Endothelial cell of umbilical vein (primary cell): ENCODE results near the gene CMIP. TPM values are rescaled to one million over a fixed set of nuclear protein-coding genes. Genes with fewer than 3 reads are reported as not detected.

Source experiments
- BruUV-seq: library from RNA; stranded (reverse); fragments of 400-500 nt; replicated peaks from 2 replicates; lab custom pipeline; 2021; lab: Mats Ljungman, UMichigan
- CTCF ChIA-PET: fragments of 300-600, 350-600 bp; sonication (Branson Sonifier 250); formaldehyde crosslinking; loops from one replicate; lab custom pipeline; 2021; ENCODE audit warnings: antibody characterized with exemption, inconsistent platforms; lab: Charles Lee
- POLR2A ChIA-PET: fragments of 300-600, 350-600 bp; sonication (Branson Sonifier 250); formaldehyde crosslinking; loops from one replicate; lab custom pipeline; 2021; ENCODE audit warnings: antibody characterized with exemption, inconsistent platforms; lab: Charles Lee
- DNase-seq: peaks from one replicate; pipeline ENCODE4 v3.0.0-alpha.2; 2011; ENCODE audit warnings: low read depth, low spot score
- FAIRE-seq: peaks from 2 replicates; lab custom pipeline; 2011; peaks lifted over from hg19 to GRCh38; lab: Jason Lieb, UNC
- H2AFZ ChIP-seq: 2 replicates; pipeline ENCODE4 v1.6.0; 2012; ENCODE audit warnings: low read depth, low read length, control low read depth, inconsistent platforms
- H3K27ac ChIP-seq: 2 replicates; pipeline ENCODE4 v1.5.1; 2011; ENCODE audit warnings: low read depth, mild to moderate bottlenecking, control low read depth, low read length, moderate library complexity; ENCODE audit not compliant: insufficient read depth
- H3K27me3 ChIP-seq, 2 experiments: 2 replicates each; pipeline versions ENCODE4 v1.6.0 to v1.6.1; 2011; ENCODE audit warnings: low read length in 2 of 2, mixed read lengths in 1 of 2; ENCODE audit not compliant: control insufficient read depth in 2 of 2, insufficient read depth in 2 of 2
- H3K36me3 ChIP-seq, 2 experiments: 2 replicates in 1 of 2; 3 replicates in 1 of 2; pipeline ENCODE4 v1.5.1; 2011; ENCODE audit warnings: low read length in 2 of 2, mild to moderate bottlenecking in 1 of 2, moderate library complexity in 1 of 2; ENCODE audit not compliant: control insufficient read depth in 2 of 2, insufficient read depth in 2 of 2; ENCODE audit errors: extremely low read depth in 1 of 2
- H3K4me1 ChIP-seq: 3 replicates; pipeline ENCODE4 v1.5.1; 2011; ENCODE audit warnings: mild to moderate bottlenecking, low read length; ENCODE audit not compliant: control insufficient read depth, insufficient read depth; ENCODE audit errors: extremely low read depth
- H3K4me2 ChIP-seq: 2 replicates; pipeline ENCODE4 v1.6.1; 2011; ENCODE audit warnings: low read length, control low read depth, mixed read lengths; ENCODE audit not compliant: insufficient read depth
- H3K4me3 ChIP-seq, 3 experiments: fragments of 200-600 bp in 1 of 3; sonication (generic), shearing (Covaris generic) in 1 of 3; replicated peaks in 1 of 3; 2 replicates each; pipeline ENCODE4 v1.5.1; 2011 to 2016; ENCODE audit warnings: control low read depth in 3 of 3, low read length in 3 of 3, mild to moderate bottlenecking in 2 of 3, inconsistent platforms in 1 of 3, low read depth in 1 of 3, moderate library complexity in 1 of 3; ENCODE audit not compliant: insufficient read depth in 1 of 3
- H3K79me2 ChIP-seq: 2 replicates; pipeline ENCODE4 v1.6.0; 2012; ENCODE audit warnings: low read length, inconsistent platforms; ENCODE audit not compliant: control insufficient read depth, insufficient read depth
- H3K9ac ChIP-seq: replicated peaks from 2 replicates; pipeline ENCODE3; 2011; ENCODE audit warnings: low read length, control low read depth; ENCODE audit not compliant: insufficient read depth; ENCODE audit errors: extremely low read depth
- H3K9me1 ChIP-seq: replicated peaks from 3 replicates; pipeline ENCODE4 v1.6.0; 2011; ENCODE audit warnings: mild to moderate bottlenecking, low read length; ENCODE audit not compliant: control insufficient read depth, insufficient read depth; ENCODE audit errors: extremely low read depth
- H3K9me3 ChIP-seq: replicated peaks from 2 replicates; pipeline ENCODE4 v1.5.1; 2012; ENCODE audit warnings: low read length, inconsistent platforms; ENCODE audit not compliant: control insufficient read depth, insufficient read depth
- H4K20me1 ChIP-seq: replicated peaks from 2 replicates; pipeline ENCODE3; 2011; ENCODE audit warnings: mild to moderate bottlenecking, low read length; ENCODE audit not compliant: control insufficient read depth, insufficient read depth; ENCODE audit errors: extremely low read depth
- EZH2 ChIP-seq: IDR thresholded peaks from 2 replicates; pipeline ENCODE4 v1.6.1; 2012; ENCODE audit warnings: borderline replicate concordance, low read depth, mild to moderate bottlenecking, moderate library complexity, low read length, inconsistent platforms; ENCODE audit not compliant: severe bottlenecking
- FOS ChIP-seq: IDR thresholded peaks from 2 replicates; pipeline ENCODE4 v1.6.1; 2011; ENCODE audit warnings: mild to moderate bottlenecking, low read length, moderate library complexity, borderline replicate concordance; ENCODE audit not compliant: insufficient read depth
- GATA2 ChIP-seq: IDR thresholded peaks from 2 replicates; pipeline ENCODE4 v1.7.0; 2011; ENCODE audit warnings: low read depth, mild to moderate bottlenecking, moderate library complexity, mixed read lengths, low read length; ENCODE audit not compliant: insufficient read length, insufficient read depth
- JUN ChIP-seq: IDR thresholded peaks from 2 replicates; pipeline ENCODE4 v1.6.1; 2011; ENCODE audit warnings: borderline replicate concordance, low read depth; ENCODE audit not compliant: insufficient read length, insufficient read depth
- MYC ChIP-seq: IDR thresholded peaks from one replicate; pipeline ENCODE4 v1.6.1; 2011; ENCODE audit warnings: mild to moderate bottlenecking, low read depth, low read length
- POLR2A ChIP-seq: IDR thresholded peaks from 2 replicates; pipeline ENCODE4 v1.6.1; 2012; ENCODE audit warnings: low read depth, mild to moderate bottlenecking, control low read depth, low read length
- POLR2AphosphoS5 ChIP-seq: IDR thresholded peaks from 2 replicates; pipeline ENCODE4 v1.6.1; 2012; ENCODE audit warnings: low read depth, mild to moderate bottlenecking, control low read depth, low read length, moderate library complexity; ENCODE audit not compliant: insufficient read depth
- dilution Hi-C: fragments of 300-500 bp; cut with MboI; formaldehyde crosslinking; loops from one replicate; pipeline ENCODE4 v1.15.0; 2019; ENCODE audit warnings: low sequenced_read_pairs; ENCODE audit not compliant: extremely low pct_ligation_motif_present
- intact Hi-C: fragments of 100-400 bp; cut with micrococcal nuclease; formaldehyde crosslinking; loops from one replicate; pipeline ENCODE4 v1.10.0; 2022
- polyA plus RNA-seq, 4 experiments: library from polyadenylated mRNA; depleted of rRNA in 3 of 4; stranded (reverse) in 3 of 4; unstranded in 1 of 4; fragments of >200 nt; gene quantifications; 2 replicates each; pipeline versions ENCODE4 v1.2.1 to v1.2.3, GENCODE V29; 2011 to 2012; ENCODE audit warnings: missing spikeins in 1 of 4
- total RNA-seq: library from RNA; stranded (reverse); gene quantifications from 2 replicates; pipeline ENCODE4 v1.2.3, GENCODE V29; 2021
- TF ChIP-seq, protein P1 (sequence below): IDR thresholded peaks from 2 replicates; pipeline ENCODE4 v1.6.1; 2011; ENCODE audit not compliant: insufficient read depth, insufficient read length
- TF ChIP-seq, protein P2 (sequence below), 2 donors: IDR thresholded peaks; 1 replicate in 1 of 2; 2 replicates in 1 of 2; pipeline ENCODE4 v1.5.1; 2011; ENCODE audit warnings: low read length in 2 of 2, mild to moderate bottlenecking in 2 of 2, moderate library complexity in 2 of 2, control low read depth in 1 of 2, inconsistent platforms in 1 of 2, low read depth in 1 of 2; ENCODE audit not compliant: insufficient read depth in 1 of 2; ENCODE audit errors: extremely low read depth in 1 of 2

CMIP gene
- total and polyA plus RNA-seq, 2 donors (not counting 3 experiments of a cell fraction or from before 2014, with no cell fraction given), result 29.0 to 101 TPM

DNA sequence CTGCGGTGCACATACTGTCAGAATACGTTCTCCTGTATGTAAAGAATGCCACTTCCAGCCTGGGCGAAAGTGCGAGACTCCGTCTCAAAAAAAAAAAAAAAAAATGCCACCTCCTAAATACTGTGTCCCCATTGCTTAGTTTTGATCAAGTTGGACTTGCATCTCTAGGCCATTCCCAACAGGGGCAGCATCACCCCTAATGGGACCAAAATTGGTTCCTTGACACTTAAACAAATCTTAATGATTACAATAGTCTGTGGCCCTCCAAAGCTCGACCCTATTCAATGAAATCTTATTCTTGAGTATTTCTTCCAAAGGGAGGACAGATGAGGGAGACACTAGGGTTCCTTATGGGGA lies 179.8 kb downstream of the CMIP start:
- BruUV-seq, result no TSS peak

More for the DNA sequence above, 179.8 kb downstream of the CMIP start:
- POLR2A ChIA-PET, result interaction anchor here (1.0 to 1.6 kb wide), 2 partner anchors 71 to 74 kb away, joined by 3 to 5 read pairs; no protein-coding TSS in a partner anchor
- H3K4me2 ChIP-seq, result no peak overlapping the region
- no peak overlapping the region for H2AFZ ChIP-seq
- H4K20me1 ChIP-seq, result no peaks in the 10 kb centered on the region
- no peaks in the 10 kb centered on the region for H3K9me3 ChIP-seq
- no peaks in the 10 kb centered on the region for H3K9me1 ChIP-seq
- peak overlapping the region; percentile 90 for H3K27ac ChIP-seq
- intact Hi-C loops (loop anchor here (10.0 kb wide), 1 partner anchor 250 kb away; no protein-coding TSS in a partner anchor), dilution Hi-C loops (no loop called here)
- H3K9ac ChIP-seq, result peak overlapping the region; percentile 25
- peaks cover 9% of the 10 kb centered on the region for H3K79me2 ChIP-seq
- peaks cover 5 to 16% of the 10 kb centered on the region in 2 experiments for H3K36me3 ChIP-seq
- DNase-seq, result no peak
- no peaks in the 10 kb centered on the region for H3K27me3 ChIP-seq
- no peak overlapping the region for H3K4me3 ChIP-seq
- TF ChIP-seq, protein P1, sequence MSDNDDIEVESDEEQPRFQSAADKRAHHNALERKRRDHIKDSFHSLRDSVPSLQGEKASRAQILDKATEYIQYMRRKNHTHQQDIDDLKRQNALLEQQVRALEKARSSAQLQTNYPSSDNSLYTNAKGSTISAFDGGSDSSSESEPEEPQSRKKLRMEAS, result no peak
- TF ChIP-seq JUN, result no peak
- no peak for TF ChIP-seq POLR2AphosphoS5
- TF ChIP-seq, protein P2, sequence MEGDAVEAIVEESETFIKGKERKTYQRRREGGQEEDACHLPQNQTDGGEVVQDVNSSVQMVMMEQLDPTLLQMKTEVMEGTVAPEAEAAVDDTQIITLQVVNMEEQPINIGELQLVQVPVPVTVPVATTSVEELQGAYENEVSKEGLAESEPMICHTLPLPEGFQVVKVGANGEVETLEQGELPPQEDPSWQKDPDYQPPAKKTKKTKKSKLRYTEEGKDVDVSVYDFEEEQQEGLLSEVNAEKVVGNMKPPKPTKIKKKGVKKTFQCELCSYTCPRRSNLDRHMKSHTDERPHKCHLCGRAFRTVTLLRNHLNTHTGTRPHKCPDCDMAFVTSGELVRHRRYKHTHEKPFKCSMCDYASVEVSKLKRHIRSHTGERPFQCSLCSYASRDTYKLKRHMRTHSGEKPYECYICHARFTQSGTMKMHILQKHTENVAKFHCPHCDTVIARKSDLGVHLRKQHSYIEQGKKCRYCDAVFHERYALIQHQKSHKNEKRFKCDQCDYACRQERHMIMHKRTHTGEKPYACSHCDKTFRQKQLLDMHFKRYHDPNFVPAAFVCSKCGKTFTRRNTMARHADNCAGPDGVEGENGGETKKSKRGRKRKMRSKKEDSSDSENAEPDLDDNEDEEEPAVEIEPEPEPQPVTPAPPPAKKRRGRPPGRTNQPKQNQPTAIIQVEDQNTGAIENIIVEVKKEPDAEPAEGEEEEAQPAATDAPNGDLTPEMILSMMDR (IDR thresholded peaks at IDR 0.05; ENCODE audit: extremely low read depth in 1 of 2, insufficient read depth in 1 of 2, low read depth in 1 of 2, low read length in 2 of 2), result no peak
- TF ChIP-seq POLR2A, result no peak
- TF ChIP-seq EZH2, result no peak
- TF ChIP-seq FOS, result no peak
- TF ChIP-seq MYC, result no peak
- TF ChIP-seq GATA2, result no peak
- H3K4me1 ChIP-seq, result peaks cover 31% of the 10 kb centered on the region
- CTCF ChIA-PET, result interaction anchor here (0.6 to 6.4 kb wide), 5 partner anchors 12 to 195 kb away, joined by 3 to 85 read pairs (median 6); no protein-coding TSS in a partner anchor
- no peak for FAIRE-seq
